ENCODE results near the gene ITPRIP.

DNA sequence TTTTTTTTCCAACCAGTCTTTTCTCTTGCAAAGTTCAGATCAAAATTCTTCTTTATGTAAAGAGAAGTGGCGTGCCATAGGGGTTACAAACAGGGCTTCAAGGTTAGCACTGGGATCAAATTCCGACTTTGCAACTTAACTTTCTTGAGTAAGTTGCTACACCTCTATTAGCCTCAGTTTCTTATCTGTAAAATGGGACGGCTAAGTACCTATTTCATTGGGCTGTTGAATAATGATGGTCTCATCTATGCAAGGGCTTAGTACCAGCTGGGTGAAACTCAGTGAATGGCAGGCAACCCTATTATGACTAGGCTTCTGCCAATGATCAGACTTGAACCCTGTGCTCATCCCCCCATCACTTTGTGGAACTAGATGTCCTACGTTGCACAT, 33.9 kb downstream of the ITPRIP start:
- TF ChIP-seq TAF1 (conservative IDR thresholded peaks at IDR 0.05), result no peak
- no peak for TF ChIP-seq GABPA (IDR thresholded peaks at IDR 0.05 in 1 of 2, conservative IDR thresholded peaks at IDR 0.05 in 1 of 2)
- no peak for TF ChIP-seq RAD21 (IDR thresholded peaks at IDR 0.05)
- TF ChIP-seq, protein P1, sequence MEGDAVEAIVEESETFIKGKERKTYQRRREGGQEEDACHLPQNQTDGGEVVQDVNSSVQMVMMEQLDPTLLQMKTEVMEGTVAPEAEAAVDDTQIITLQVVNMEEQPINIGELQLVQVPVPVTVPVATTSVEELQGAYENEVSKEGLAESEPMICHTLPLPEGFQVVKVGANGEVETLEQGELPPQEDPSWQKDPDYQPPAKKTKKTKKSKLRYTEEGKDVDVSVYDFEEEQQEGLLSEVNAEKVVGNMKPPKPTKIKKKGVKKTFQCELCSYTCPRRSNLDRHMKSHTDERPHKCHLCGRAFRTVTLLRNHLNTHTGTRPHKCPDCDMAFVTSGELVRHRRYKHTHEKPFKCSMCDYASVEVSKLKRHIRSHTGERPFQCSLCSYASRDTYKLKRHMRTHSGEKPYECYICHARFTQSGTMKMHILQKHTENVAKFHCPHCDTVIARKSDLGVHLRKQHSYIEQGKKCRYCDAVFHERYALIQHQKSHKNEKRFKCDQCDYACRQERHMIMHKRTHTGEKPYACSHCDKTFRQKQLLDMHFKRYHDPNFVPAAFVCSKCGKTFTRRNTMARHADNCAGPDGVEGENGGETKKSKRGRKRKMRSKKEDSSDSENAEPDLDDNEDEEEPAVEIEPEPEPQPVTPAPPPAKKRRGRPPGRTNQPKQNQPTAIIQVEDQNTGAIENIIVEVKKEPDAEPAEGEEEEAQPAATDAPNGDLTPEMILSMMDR (IDR thresholded peaks at IDR 0.05; ENCODE audit: low read depth, low read length, missing input control), result no peak
- TF ChIP-seq, protein P2, sequence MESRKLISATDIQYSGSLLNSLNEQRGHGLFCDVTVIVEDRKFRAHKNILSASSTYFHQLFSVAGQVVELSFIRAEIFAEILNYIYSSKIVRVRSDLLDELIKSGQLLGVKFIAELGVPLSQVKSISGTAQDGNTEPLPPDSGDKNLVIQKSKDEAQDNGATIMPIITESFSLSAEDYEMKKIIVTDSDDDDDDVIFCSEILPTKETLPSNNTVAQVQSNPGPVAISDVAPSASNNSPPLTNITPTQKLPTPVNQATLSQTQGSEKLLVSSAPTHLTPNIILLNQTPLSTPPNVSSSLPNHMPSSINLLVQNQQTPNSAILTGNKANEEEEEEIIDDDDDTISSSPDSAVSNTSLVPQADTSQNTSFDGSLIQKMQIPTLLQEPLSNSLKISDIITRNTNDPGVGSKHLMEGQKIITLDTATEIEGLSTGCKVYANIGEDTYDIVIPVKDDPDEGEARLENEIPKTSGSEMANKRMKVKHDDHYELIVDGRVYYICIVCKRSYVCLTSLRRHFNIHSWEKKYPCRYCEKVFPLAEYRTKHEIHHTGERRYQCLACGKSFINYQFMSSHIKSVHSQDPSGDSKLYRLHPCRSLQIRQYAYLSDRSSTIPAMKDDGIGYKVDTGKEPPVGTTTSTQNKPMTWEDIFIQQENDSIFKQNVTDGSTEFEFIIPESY (IDR thresholded peaks at IDR 0.05), result no peak
- no peak for TF ChIP-seq FOXA1 (IDR thresholded peaks at IDR 0.05)
- no peak for TF ChIP-seq YY1 (IDR thresholded peaks at IDR 0.05)
- no peak for TF ChIP-seq EGR1 (IDR thresholded peaks at IDR 0.05; ENCODE audit: low read depth in 2 of 2)
